Testis (tissue), 3 donors: ENCODE data around the gene DDX31. TPM values are rescaled to one million over a fixed set of nuclear protein-coding genes. Genes with fewer than 3 reads are reported as not detected.

Source experiments
- DNase-seq: peaks from one replicate; pipeline ENCODE4 v3.0.0-alpha.2; 2019
- H3K27ac ChIP-seq, 2 donors: fragments of 200-600 bp; sonication (generic); one replicate each; pipeline ENCODE4 v1.5.1; 2019
- H3K27me3 ChIP-seq: fragments of 200-600 bp; sonication (generic); one replicate; pipeline ENCODE4 v1.5.1; 2019
- H3K36me3 ChIP-seq: fragments of 200-600 bp; sonication (generic); one replicate; pipeline ENCODE4 v1.5.1; 2017; ENCODE audit warnings: low read depth; ENCODE audit errors: missing control alignments
- H3K4me1 ChIP-seq: fragments of 200-600 bp; sonication (generic); one replicate; pipeline ENCODE4 v1.5.1; 2019
- H3K4me3 ChIP-seq, 2 donors: fragments of 200-600 bp; sonication (generic); one replicate each; pipeline ENCODE4 v1.5.1; 2017 to 2019
- H3K9me3 ChIP-seq: fragments of 200-600 bp; sonication (generic); one replicate; pipeline ENCODE4 v1.5.1; 2017
- POLR2A ChIP-seq: fragments of 450-650 bp; IDR thresholded peaks from one replicate; pipeline ENCODE4 v1.6.1; 2017; ENCODE audit warnings: antibody characterized with exemption, mild to moderate bottlenecking, moderate library complexity
- WGBS, 2 donors: methylation state at CpG; one replicate each; pipeline ENCODE4 v1.1.5; 2018; 5-methylcytosine and 5-hydroxymethylcytosine counted together
- intact Hi-C: fragments of 100-400 bp; cut with DNase I; formaldehyde crosslinking; loops from one replicate; pipeline ENCODE4 v1.15.1; 2023; ENCODE audit warnings: low total_unique reads
- polyA plus RNA-seq: library from polyadenylated mRNA; stranded (reverse); fragments of 350-450 nt; fragmentation: Illumina TruSeq; extraction: RNeasy Lipid Tissue Mini Kit (QIAGEN cat#74804); gene quantifications from one replicate; pipeline ENCODE4 v1.2.3, GENCODE V29; 2014; ENCODE audit warnings: low read depth, low replicate concordance; ENCODE audit not compliant: insufficient read depth
- total RNA-seq, 2 donors: library from RNA; depleted of rRNA; stranded (reverse); fragments of >200 nt; gene quantifications; one replicate each; pipeline ENCODE4 v1.2.3, GENCODE V29; 2016
- TF ChIP-seq, protein P1 (sequence below), 3 experiments: fragments of 450-650 bp in 2 of 3; fragments of 200-600 bp in 1 of 3; sonication (generic) in 1 of 3; IDR thresholded peaks; one replicate each; pipeline ENCODE4 v1.5.1; 2016 to 2019; ENCODE audit warnings: antibody characterized with exemption in 3 of 3, mild to moderate bottlenecking in 2 of 3, moderate library complexity in 1 of 3

Gene DDX31
- total and polyA plus RNA-seq, 3 donors from 2014 or later: 17.9 to 24.2 (median 21.1) TPM

GRCh38 chr9:132662152-132662945 is 7.4 kb downstream of the DDX31 start:
- no peaks in the 10 kb centered on the region for H3K27me3 ChIP-seq
- no peaks in the 10 kb centered on the region for H3K36me3 ChIP-seq
- peak overlapping the region in 1 of 2 donors; percentile 50 for H3K27ac ChIP-seq
- intact Hi-C loops: no loop called here
- no peaks in the 10 kb centered on the region for H3K9me3 ChIP-seq
- TF ChIP-seq, protein P1, sequence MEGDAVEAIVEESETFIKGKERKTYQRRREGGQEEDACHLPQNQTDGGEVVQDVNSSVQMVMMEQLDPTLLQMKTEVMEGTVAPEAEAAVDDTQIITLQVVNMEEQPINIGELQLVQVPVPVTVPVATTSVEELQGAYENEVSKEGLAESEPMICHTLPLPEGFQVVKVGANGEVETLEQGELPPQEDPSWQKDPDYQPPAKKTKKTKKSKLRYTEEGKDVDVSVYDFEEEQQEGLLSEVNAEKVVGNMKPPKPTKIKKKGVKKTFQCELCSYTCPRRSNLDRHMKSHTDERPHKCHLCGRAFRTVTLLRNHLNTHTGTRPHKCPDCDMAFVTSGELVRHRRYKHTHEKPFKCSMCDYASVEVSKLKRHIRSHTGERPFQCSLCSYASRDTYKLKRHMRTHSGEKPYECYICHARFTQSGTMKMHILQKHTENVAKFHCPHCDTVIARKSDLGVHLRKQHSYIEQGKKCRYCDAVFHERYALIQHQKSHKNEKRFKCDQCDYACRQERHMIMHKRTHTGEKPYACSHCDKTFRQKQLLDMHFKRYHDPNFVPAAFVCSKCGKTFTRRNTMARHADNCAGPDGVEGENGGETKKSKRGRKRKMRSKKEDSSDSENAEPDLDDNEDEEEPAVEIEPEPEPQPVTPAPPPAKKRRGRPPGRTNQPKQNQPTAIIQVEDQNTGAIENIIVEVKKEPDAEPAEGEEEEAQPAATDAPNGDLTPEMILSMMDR (IDR thresholded peaks at IDR 0.05): no peak
- no peak for TF ChIP-seq POLR2A
- H3K4me1 ChIP-seq: no peaks in the 10 kb centered on the region
- H3K4me3 ChIP-seq: no peak overlapping the region
- DNase-seq: no peak
- WGBS, 2 donors: 70 to 72% methylated on average over 12 of the region's 12 CpGs

- H3K9me3 ChIP-seq: no peaks in the 10 kb centered on the region
- DNase-seq: no peak
- intact Hi-C loops: no loop called here
- TF ChIP-seq, protein P1 (IDR thresholded peaks at IDR 0.05): no peak
- TF ChIP-seq POLR2A: no peak
- no peaks in the 10 kb centered on the region for H3K36me3 ChIP-seq
- 87 to 88% methylated on average over 7 of the region's 7 CpGs for WGBS, 2 donors
- no peaks in the 10 kb centered on the region for H3K4me1 ChIP-seq
- no peak overlapping the region for H3K27ac ChIP-seq
- no peak overlapping the region for H3K4me3 ChIP-seq
- no peaks in the 10 kb centered on the region for H3K27me3 ChIP-seq
Observed at GRCh38 chr9:132656299-132656698, 13.5 kb downstream of the DDX31 start.

GRCh38 chr9:132651259-132651658 is 18.5 kb downstream of the DDX31 start:
- Histone ChIP-seq H3K4me3 (no peak overlapping the region), H3K9me3 (no peaks in the 10 kb centered on the region), H3K27me3 (no peaks in the 10 kb centered on the region), H3K36me3 (no peaks in the 10 kb centered on the region), H3K4me1 (no peaks in the 10 kb centered on the region), H3K27ac (no peak overlapping the region)
- 46 to 65% methylated on average over 6 of the region's 6 CpGs for WGBS, 2 donors
- intact Hi-C loops: no loop called here
- TF ChIP-seq, protein P1 (IDR thresholded peaks at IDR 0.05): peak in 2 of 3 experiments; percentile 24 to 36
- TF ChIP-seq POLR2A: no peak
- DNase-seq: peak; percentile 64

DNA sequence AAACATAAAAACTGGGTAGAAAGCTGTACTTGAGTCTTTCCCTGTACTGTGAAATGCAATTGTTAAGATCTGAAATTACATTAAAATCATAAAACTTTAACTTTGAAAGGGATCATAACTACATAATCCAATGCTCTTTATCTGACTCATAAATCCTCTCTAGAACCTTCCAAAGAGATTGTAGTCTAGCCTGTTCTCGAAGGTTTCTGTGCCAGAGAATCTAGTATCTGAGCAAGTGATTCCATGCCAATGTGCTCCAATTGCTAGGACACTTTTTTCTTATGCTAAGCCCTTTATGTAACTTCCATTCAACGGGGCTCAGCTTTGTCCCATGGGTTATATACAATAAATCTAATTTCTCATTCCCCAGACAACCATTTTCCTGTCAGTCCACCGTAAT is 21.1 kb downstream of the DDX31 start:
- H3K27ac ChIP-seq: no peak overlapping the region
- H3K36me3 ChIP-seq: no peaks in the 10 kb centered on the region
- no peak for DNase-seq
- TF ChIP-seq, protein P1 (IDR thresholded peaks at IDR 0.05): no peak
- TF ChIP-seq POLR2A: no peak
- no peaks in the 10 kb centered on the region for H3K4me1 ChIP-seq
- no peak overlapping the region for H3K4me3 ChIP-seq
- WGBS, 2 donors: 85% methylated on average over 3 of the region's 3 CpGs
- H3K27me3 ChIP-seq: no peaks in the 10 kb centered on the region
- intact Hi-C loops: no loop called here
- no peaks in the 10 kb centered on the region for H3K9me3 ChIP-seq

- TF ChIP-seq POLR2A: no peak
- TF ChIP-seq, protein P1 (IDR thresholded peaks at IDR 0.05): no peak
- Histone ChIP-seq H3K4me3 (no peak overlapping the region), H3K36me3 (no peaks in the 10 kb centered on the region), H3K27me3 (no peaks in the 10 kb centered on the region), H3K4me1 (no peaks in the 10 kb centered on the region), H3K9me3 (no peaks in the 10 kb centered on the region), H3K27ac (no peak overlapping the region)
- DNase-seq: no peak
- WGBS, 2 donors: 93 to 94% methylated on average over 7 of the region's 7 CpGs
- intact Hi-C loops: no loop called here
Observed at GRCh38 chr9:132648283-132648682, 21.5 kb downstream of the DDX31 start.
